HepG2 (cell line): ENCODE data around the gene PPP1CA. TPM values are rescaled to one million over a fixed set of nuclear protein-coding genes. Genes with fewer than 3 reads are reported as not detected.

ENCODE experiments used
- BCLAF1 ChIP-seq: fragments of 450-650 bp; IDR thresholded peaks from 2 replicates; pipeline ENCODE4 v1.6.1; 2017; ENCODE audit warnings: mild to moderate bottlenecking
- JUND ChIP-seq: sonication (generic); formaldehyde crosslinking; IDR thresholded peaks from 2 replicates; pipeline ENCODE4 v1.8.0; 2022; ENCODE audit warnings: mild to moderate bottlenecking, missing genetic modification reagents
- PATZ1 ChIP-seq: sonication (generic); formaldehyde crosslinking; IDR thresholded peaks from 2 replicates; pipeline ENCODE4 v1.4.0; 2020; ENCODE audit warnings: missing genetic modification reagents
- TAF15 ChIP-seq: fragments of 200-400 bp; formaldehyde crosslinking; IDR thresholded peaks from one replicate; pipeline ENCODE4 v1.6.1; 2018; ENCODE audit warnings: mild to moderate bottlenecking, low read depth, low read length; ENCODE audit not compliant: poor library complexity, severe bottlenecking
- TFDP2 ChIP-seq: sonication (generic); formaldehyde crosslinking; IDR thresholded peaks from 2 replicates; pipeline ENCODE4 v1.4.0; 2020; ENCODE audit warnings: missing genetic modification reagents
- ZBTB40 ChIP-seq, 2 experiments: fragments of 450-650 bp in 1 of 2; sonication (generic) in 1 of 2; formaldehyde crosslinking in 1 of 2; IDR thresholded peaks; 2 replicates each; pipeline versions ENCODE4 v1.6.1 to v1.8.0; 2016 to 2022; ENCODE audit warnings: antibody characterized with exemption in 1 of 2, mild to moderate bottlenecking in 1 of 2, missing genetic modification reagents in 1 of 2
- ZNF414 ChIP-seq: sonication (generic); formaldehyde crosslinking; IDR thresholded peaks from 2 replicates; pipeline ENCODE4 v1.5.0; 2020; ENCODE audit warnings: missing genetic modification reagents
- ZNF530 ChIP-seq: sonication (generic); formaldehyde crosslinking; IDR thresholded peaks from 2 replicates; pipeline ENCODE4 v1.5.0; 2020; ENCODE audit warnings: low read depth, mild to moderate bottlenecking, missing genetic modification reagents
- ZNF570 ChIP-seq: sonication (generic); formaldehyde crosslinking; IDR thresholded peaks from 2 replicates; pipeline ENCODE4 v1.4.0; 2020; ENCODE audit warnings: mild to moderate bottlenecking, missing genetic modification reagents, borderline replicate concordance
- ZNF782 ChIP-seq: sonication (generic); formaldehyde crosslinking; IDR thresholded peaks from 2 replicates; pipeline ENCODE4 v1.4.0; 2020; ENCODE audit warnings: missing genetic modification reagents, mild to moderate bottlenecking, borderline replicate concordance
- polyA plus RNA-seq, 8 experiments: library from polyadenylated mRNA; depleted of rRNA in 3 of 8; stranded (reverse) in 7 of 8; unstranded in 1 of 8; fragments of >200 nt; fragmentation: Illumina TruSeq in 4 of 8; extraction: Trizol in 4 of 8; gene quantifications; 2 replicates each; pipeline versions ENCODE4 v1.2.1 to v1.2.3, GENCODE V29; 2011 to 2016; ENCODE audit warnings: low read depth in 4 of 8, missing spikeins in 1 of 8, mixed read lengths in 1 of 8; ENCODE audit not compliant: insufficient read depth in 1 of 8
- total RNA-seq, 5 experiments: library from RNA; depleted of rRNA; stranded (reverse); fragments of >200 nt; fragmentation: Illumina TruSeq; extraction: Trizol; gene quantifications; 2 replicates each; pipeline ENCODE4 v1.2.3, GENCODE V29; 2016; ENCODE audit warnings: low read depth in 1 of 5

The PPP1CA gene
- total and polyA plus RNA-seq, 2 of the 13 experiments (the other 11 are each of a cell fraction or from before 2014, with no cell fraction given), result 149 to 170 TPM

GRCh38 chr11:67391304-67392182 lies 10.1 kb downstream of the PPP1CA start, which contains the start of gene RAD9A (continued):
- no peak for TF ChIP-seq ZBTB40 (IDR thresholded peaks at IDR 0.05)
- TF ChIP-seq ZBTB40 (CRISPR knock-in tag; IDR thresholded peaks at IDR 0.05), result peak; percentile 81
- TF ChIP-seq ZNF782 (CRISPR knock-in tag), result peak; percentile 79
- no peak for TF ChIP-seq BCLAF1
- TF ChIP-seq ZNF414 (CRISPR knock-in tag), result no peak; the same call in 1 of the 2 replicates
- peak; percentile 95 for TF ChIP-seq TFDP2 (CRISPR knock-in tag)
- peak; percentile 71; the same call in 1 of the 2 replicates for TF ChIP-seq ZNF570 (CRISPR knock-in tag)
- TF ChIP-seq TAF15, result no peak
- TF ChIP-seq ZNF530 (CRISPR knock-in tag), result no peak
- peak; percentile 63; the same call in 1 of the 2 replicates for TF ChIP-seq JUND (CRISPR knock-in tag)
- TF ChIP-seq PATZ1 (CRISPR knock-in tag), result no peak; the same call in 1 of the 2 replicates
